ENCODE results near the gene LY6G6D.

LY6G6D gene

DNA sequence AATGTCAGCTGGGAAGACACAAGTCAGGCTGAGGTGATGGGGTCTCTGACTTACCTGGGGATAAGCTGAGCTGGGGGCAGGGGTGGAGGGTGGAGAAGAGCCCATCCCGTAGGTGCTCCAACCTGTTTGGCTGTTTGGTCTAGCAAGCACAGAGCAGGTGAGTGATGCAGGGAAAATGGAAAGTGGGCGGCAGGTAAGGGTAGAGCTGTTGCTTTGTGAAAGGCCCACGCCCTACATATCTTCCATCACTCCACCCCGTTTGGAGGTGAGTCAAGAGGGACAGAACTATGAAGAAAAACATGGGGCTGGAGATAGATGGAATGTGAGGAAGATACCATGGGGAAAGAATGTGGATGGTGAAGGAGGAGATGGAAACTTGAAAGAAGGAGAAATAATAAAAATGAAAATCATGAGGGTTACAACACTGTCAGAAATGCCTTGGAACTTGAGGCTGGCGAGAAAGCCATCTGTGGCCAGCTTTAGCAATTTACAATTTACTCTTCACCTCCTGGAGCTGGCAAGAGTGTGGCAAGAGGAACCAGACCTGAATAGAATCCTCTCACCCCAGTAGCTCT, 5.1 kb downstream of the LY6G6D start:
- no peak for DNase-seq (ENCODE audit: low spot score)

GRCh38 chr6:31721351-31722020, 6.3 kb downstream of the LY6G6D start, which contains the start of gene LY6G6C:
Gene LY6G6C (minus strand): TSS chr6:31721746. CDS start chr6:31721679, 67 bp downstream.
- DNase-seq (ENCODE audit: low spot score), result no peak

GRCh38 chr6:31722173-31722572, 7.0 kb downstream of the LY6G6D start:
- no peak for DNase-seq (ENCODE audit: low spot score)

DNA sequence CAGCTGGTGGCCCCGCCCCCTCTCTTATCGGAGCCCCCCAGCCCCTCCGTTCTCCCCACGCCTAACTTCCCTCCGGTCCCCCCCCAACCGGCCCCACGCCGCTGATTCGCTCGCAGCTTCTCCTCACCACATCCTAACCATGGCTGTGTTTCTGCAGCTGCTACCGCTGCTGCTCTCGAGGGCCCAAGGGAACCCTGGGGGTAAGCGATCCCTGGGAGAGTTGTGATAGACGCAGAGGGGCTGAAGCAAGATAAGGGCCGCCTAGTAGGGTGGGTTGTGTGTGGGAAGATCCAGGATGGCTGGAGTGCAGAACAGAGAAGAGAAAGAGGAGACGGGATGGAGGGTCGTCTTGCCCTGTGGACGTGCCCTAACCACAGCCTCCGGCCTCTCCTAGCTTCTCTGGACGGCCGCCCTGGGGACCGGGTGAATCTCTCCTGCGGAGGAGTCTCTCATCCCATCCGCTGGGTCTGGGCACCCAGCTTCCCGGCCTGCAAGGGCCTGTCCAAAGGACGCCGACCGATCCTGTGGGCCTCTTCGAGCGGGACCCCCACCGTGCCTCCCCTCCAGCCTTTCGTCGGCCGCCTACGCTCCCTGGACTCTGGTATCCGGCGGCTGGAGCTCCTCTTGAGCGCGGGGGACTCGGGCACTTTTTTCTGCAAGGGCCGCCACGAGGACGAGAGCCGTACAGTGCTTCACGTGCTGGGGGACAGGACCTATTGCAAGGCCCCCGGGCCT, 8.3 kb downstream of the LY6G6D start, which contains the start of gene MPIG6B:
Gene MPIG6B, plus strand, starts transcription at position 129 of the 735 bp plus-strand sequence. Its CDS starts 11 bp downstream, at position 140.
- DNase-seq (ENCODE audit: low spot score), result no peak

DNA sequence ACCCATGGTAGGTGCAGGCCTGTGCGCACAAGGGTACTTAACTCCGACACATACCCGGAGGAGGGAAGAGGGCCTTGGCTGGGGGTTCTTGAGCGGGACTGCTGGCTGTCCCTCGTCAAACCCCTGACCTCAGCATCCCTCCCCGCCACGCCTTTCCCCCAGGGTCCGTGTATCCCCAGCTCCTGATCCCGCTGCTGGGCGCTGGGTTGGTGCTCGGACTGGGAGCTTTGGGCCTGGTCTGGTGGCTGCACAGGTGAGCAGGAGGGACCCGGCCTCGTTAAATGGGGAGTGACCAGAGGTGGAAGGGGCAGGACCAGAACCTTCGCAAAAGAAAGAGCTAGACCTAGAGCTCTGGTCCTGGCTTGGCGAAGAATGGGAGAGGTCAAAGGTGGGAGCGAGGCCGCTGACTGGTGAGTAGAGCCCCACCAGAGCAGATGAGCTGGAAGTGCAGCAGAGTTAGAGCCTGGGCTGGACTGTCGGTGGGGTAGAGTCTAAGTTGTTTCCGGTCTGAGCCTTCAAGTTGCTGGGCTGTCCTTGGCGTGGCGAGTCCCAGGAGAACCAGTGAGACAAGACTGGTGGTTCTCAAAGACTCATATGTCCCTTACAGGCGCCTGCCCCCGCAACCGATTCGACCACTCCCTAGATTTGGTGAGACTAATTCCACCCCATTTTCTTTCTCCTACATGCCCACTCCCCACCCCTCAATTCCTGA, 9.0 kb downstream of the LY6G6D start:
- no peak for DNase-seq (ENCODE audit: low spot score)

- no peak for DNase-seq (ENCODE audit: low spot score)
These were observed 10.6 kb downstream of the LY6G6D start for GRCh38 chr6:31725502-31726350.

DNA sequence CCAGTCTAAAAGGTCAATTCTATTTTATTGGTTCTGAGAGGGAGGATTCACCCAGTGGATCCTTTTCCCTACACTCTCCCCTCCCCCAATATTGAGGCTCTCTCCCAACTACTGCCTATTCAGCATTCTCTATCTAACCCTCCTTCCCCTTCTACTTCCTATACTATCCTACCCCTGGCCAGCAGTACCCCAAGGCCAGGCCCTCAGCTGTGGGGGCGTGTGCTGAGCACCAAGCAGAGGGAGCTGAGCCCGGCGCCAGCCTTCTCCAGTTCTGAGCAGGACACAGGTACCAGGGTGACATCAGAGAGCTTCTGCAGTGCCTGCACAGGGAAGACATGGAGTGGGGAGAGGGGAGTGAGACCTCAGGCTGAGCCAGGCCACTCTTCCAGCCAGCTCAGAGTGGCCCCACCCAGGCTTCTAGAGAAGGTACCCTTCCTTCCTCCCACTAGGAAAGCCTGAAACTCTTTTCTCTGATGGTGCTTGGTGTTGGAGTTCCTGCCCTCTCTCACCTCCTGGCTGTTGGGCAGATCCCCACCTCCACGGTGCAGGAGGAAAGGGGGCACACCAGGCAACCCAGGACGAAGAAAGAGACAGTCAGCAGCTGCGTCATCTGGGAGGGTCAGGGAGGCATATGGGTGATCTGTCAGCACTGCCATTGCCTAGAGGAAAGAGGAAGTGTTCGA, 12.0 kb downstream of the LY6G6D start:
- DNase-seq (ENCODE audit: low spot score), result no peak

DNA sequence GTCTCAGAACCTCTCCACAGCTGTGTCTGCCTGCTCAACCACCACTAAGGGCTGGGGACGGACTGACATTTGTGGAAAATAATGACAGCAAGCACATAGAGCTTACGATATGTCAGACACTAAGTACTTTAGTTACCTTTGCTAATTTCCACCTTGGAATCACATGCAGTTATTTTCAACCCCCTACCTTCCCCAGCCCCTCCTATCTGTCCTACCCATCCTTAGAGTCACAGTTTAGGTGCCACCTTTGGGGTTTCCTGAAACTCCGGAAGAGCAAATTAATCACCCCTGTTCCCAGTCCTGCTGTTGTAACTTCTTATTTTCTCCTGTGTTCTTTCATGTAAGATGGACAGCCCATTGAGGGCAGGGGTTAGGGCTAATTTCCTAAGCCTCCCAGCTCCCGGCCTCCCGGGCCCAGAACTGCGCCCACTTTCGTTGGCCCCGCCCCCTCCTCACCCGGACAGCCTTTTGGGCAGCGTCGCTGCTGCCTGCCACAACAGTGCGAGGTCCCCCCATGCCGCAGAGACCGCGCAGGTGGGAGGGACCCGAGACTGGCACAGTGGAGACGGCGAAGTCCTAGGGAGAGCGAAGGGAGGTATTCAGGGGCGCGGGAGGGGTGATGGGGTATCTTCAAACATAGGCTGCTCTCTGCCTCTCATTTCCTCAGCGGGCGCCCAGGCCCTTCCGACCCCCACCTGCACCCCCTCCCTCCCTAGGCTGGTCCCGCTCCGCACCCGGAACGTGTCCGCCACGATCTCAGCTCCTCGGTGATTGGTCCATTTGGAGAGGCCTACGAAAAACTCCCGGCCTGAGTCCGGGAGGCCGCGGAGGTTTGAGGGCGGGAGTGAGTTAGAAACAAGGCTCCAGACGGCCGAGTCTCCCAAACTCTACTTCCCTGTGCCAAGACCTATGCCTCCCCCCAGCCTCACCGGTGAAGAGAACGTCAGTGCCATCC, 12.8 kb downstream of the LY6G6D start:
- peak; percentile 94 for DNase-seq (ENCODE audit: low spot score)

DNA sequence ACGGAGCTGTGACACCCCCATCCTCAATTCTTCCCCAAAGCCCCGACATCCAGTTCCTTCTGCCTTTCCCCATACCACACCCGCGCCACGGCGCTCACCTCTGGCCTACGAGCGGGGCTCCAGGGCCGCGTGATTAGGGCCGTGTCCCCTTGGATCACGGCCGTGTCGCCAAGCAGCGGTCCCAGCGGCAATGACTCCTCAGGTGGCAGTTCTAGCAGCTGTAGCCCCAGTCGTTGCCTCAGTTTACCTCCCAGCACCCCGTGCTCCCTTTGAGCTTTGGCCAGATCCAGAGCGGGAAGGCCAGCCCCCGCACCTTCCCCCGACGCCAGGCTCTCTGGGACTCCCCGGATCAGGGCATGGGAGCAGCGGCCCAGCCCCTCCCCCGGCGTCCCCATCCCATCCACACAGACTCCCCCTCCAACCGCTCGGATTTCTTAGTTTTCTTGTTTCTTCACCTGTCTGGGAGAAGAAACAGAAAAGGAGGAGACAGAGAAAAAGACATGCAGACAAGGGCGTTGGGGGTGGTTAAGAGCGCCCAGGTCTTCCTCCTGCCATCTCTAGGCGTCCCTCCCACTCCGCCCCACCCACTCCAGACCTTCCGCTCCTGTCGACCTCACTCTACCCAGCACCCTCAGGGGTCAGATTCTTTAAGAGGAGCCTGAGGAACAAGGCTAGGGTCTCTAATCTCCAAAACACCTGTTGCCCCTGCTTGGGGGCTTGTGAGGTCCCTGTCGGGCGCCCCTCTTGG, 13.8 kb downstream of the LY6G6D start, which contains the start of gene DDAH2:
Gene DDAH2, minus strand, starts transcription at position 533 of the 748 bp plus-strand sequence. Its CDS starts 138 bp downstream, at position 395.
- DNase-seq (ENCODE audit: low spot score), result no peak

GRCh38 chr6:31729515-31729978, 14.4 kb downstream of the LY6G6D start:
- DNase-seq (ENCODE audit: low spot score), result peak; percentile 85

DNA sequence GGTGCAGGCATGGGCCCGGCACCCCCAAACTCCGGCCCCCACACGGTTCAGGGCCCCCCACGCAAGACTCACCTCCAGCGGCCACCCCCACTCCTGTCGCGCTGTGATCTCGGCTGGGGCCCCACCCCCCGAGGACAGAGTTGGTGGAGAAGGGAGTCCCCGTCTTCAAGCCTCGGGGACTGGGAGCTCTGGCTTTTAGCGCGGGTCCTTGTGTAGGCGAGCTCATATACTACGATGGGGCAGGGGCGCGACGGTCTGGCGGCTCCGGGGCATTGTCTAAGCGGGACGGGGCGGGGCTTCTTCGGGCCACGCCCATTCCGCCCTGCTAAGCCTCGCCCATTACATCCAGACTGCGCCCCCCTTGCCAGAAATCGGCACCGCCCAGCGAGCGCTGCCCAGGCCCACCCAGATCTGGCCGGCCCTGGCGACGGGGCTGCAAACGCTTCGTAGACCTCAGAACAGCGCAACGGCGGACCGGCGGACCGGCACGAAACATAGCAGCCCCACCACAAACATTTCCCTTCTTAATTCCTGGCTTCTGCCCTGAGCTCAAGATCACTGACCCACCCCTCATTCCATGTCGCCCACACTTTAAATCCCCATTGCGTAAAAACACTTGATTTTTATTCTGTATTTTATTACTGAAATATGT, 15.0 kb downstream of the LY6G6D start:
- peak; percentile 71 for DNase-seq (ENCODE audit: low spot score)

DNA sequence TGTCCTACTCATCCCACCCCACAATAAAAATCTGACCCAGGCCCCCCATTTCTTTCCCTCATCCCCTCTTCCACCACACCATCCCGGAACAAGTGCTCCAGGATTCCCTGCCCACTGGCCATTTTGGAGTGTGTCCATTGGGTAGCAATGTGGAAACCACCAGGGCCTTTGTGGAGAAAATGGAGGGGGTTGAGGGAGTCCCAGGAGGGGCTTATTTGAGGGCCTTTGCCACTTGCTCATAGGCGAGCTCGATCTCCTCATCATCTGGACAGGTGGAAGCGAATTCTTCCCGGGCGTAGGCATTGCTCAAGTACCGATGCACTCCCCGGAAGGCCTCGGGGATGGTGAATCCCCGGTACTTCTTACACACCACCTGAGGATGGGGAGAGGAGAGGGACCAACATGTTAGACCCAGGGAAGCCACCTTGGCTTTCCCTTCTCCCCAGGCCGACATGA, 15.5 kb downstream of the LY6G6D start:
- DNase-seq (ENCODE audit: low spot score), result no peak

DNA sequence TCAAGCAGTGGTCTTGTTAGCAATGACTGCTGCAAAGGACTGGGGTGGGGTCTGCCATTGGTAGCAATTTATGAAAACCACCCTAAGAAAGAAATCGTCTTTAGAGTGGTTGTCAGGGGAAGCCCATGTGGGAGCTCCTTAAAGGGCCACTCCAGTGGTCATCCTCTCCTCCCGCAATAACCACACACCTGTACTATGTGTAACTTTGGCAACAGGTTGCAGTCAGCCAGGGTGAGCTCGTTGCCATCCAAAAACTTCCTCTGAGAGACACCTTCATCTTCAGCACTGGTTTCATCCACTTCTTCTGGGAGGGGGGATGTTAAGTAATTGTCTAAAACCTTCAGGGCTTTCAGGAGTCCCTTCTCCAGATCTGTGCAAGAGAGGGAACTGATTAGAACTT, 16.9 kb downstream of the LY6G6D start:
- no peak for DNase-seq (ENCODE audit: low spot score)

GRCh38 chr6:31733734-31734133, 18.6 kb downstream of the LY6G6D start:
- DNase-seq (ENCODE audit: low spot score), result no peak

DNA sequence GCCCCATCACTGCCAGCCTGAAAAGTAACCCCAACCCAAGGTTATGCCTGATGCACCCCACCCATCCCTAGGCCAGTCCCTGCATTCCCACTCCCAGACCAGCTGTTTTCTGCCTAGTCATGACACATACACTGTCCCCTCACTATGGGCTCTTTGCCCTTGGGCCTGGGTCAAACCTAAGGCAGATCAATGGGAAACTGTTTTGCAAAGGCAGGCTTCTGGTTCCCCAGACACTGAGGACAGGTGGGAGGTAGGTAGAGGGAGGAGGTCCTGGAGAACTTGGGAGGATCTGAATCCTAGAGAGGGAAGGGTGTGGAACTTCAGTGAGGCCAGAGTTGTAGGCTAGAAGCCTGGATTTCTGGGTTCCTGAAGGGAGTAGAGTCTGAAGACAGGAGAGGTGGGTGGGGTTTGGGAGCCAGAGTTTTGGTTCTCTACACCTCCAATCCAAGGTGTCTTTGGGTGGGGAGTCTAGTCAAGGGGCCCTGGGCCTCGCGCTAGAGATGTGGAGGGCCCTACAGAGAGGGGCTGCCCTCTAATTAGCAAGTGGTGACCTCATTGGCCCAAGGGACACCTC, 19.2 kb downstream of the LY6G6D start:
- no peak for DNase-seq (ENCODE audit: low spot score)

- DNase-seq (ENCODE audit: low spot score), result peak; percentile 63
These were observed 19.8 kb downstream of the LY6G6D start for GRCh38 chr6:31734821-31735406.

GRCh38 chr6:31736021-31736767, 21.0 kb downstream of the LY6G6D start, which contains the start of gene CLIC1:
Gene CLIC1 (minus strand): TSS chr6:31736530. CDS start chr6:31736300, 230 bp downstream.
- peak; percentile 82 for DNase-seq (ENCODE audit: low spot score)
